HFFc6 (cell line): ENCODE data around the gene SLC10A7. TPM values are rescaled to one million over a fixed set of nuclear protein-coding genes. Genes with fewer than 3 reads are reported as not detected.
A peak's percentile ranks its signal among the peaks of the same experiment; 100 is the strongest.

Source experiments
- DNase-seq: peaks from one replicate; pipeline ENCODE4 v3.0.0-alpha.2; 2018
- H3K27ac Mint-ChIP-seq: 2 replicates; pipeline ENCODE4 v1.8.0; 2020; ENCODE audit warnings: mild to moderate bottlenecking, mixed read lengths
- H3K27me3 Mint-ChIP-seq: 2 replicates; pipeline ENCODE4 v1.8.0; 2021; ENCODE audit warnings: mild to moderate bottlenecking, moderate library complexity, mixed read lengths; ENCODE audit not compliant: insufficient read depth
- H3K36me3 Mint-ChIP-seq: 2 replicates; pipeline ENCODE4 v1.8.0; 2021; ENCODE audit warnings: low read depth, mixed read lengths
- H3K4me1 Mint-ChIP-seq: 2 replicates; pipeline ENCODE4 v1.8.0; 2020; ENCODE audit warnings: low read depth, mixed read lengths
- H3K4me3 Mint-ChIP-seq: 2 replicates; pipeline ENCODE4 v1.8.0; 2020; ENCODE audit warnings: mild to moderate bottlenecking, moderate library complexity, mixed read lengths
- H3K9me3 Mint-ChIP-seq: 2 replicates; pipeline ENCODE4 v1.8.0; 2020; ENCODE audit warnings: mild to moderate bottlenecking, mixed read lengths
- CTCF ChIP-seq: fragments of 200-600 bp; sonication (generic); IDR thresholded peaks from 2 replicates; pipeline ENCODE4 v1.5.0; 2021; ENCODE audit warnings: antibody characterized with exemption, mild to moderate bottlenecking
- long read RNA-seq: library from polyadenylated mRNA; unstranded; transcript quantifications from one replicate; pipeline ENCODE4 v2.0.0, GENCODE V29; 2019
- total RNA-seq, 6 experiments: library from RNA; stranded (reverse); fragmentation: NEBNext Ultra II Directional; extraction: Animal tissue kit (Norgen Biotek cat#: 25700); gene quantifications; 2 replicates in 1 of 6; 3 replicates in 5 of 6; pipeline ENCODE4 v1.2.3, GENCODE V29; 2021

The SLC10A7 gene
- total RNA-seq = 10 to 100 TPM in 4 of 6 experiments, 1 to 10 TPM in 2; 8.8 to 13.2 (median 10.7) TPM
- long read RNA-seq, partial matches to known transcripts = 0 of 10 reads
- long read RNA-seq, other reads (novel, unspliced or antisense) = 4 of 10 reads

- DNase-seq = peak; percentile 56
- Mint-ChIP-seq H3K4me3 (no peak within 1 kb of the TSS), H3K27ac (no peak within 1 kb of the TSS; the same call in 1 of the 2 replicates), H3K36me3 (no peaks in the 10 kb centered on the region), H3K27me3 (no peaks in the 10 kb centered on the region; the same call in 1 of the 2 replicates), H3K9me3 (no peaks in the 10 kb centered on the region), H3K4me1 (peaks cover 24% of the 10 kb centered on the region)
- no peak for TF ChIP-seq CTCF
These were observed at the start of gene SLC10A7 for GRCh38 chr4:146521541-146522097. Gene SLC10A7, minus strand, starts transcription at chr4:146521940. Its CDS starts 223 bp downstream, at chr4:146521717.

GRCh38 chr4:146567396-146567795, 45.7 kb upstream of the SLC10A7 start:
- Mint-ChIP-seq H3K27ac (no peak overlapping the region), H3K36me3 (no peaks in the 10 kb centered on the region), H3K4me3 (no peak overlapping the region), H3K4me1 (peaks cover 15% of the 10 kb centered on the region), H3K9me3 (no peaks in the 10 kb centered on the region), H3K27me3 (peaks cover 2% of the 10 kb centered on the region)
- peak; percentile 29 for DNase-seq
- no peak for TF ChIP-seq CTCF

GRCh38 chr4:146564492-146564891, 42.8 kb upstream of the SLC10A7 start:
- Mint-ChIP-seq H3K9me3 (no peaks in the 10 kb centered on the region), H3K27me3 (peaks cover 8% of the 10 kb centered on the region), H3K4me1 (peaks cover 15% of the 10 kb centered on the region), H3K4me3 (no peak overlapping the region), H3K36me3 (no peaks in the 10 kb centered on the region), H3K27ac (no peak overlapping the region)
- no peak for TF ChIP-seq CTCF
- no peak for DNase-seq

GRCh38 chr4:146550161-146550560, 28.4 kb upstream of the SLC10A7 start:
- H3K27me3 Mint-ChIP-seq = peaks cover 9% of the 10 kb centered on the region
- H3K4me1 Mint-ChIP-seq = no peaks in the 10 kb centered on the region
- no peaks in the 10 kb centered on the region for H3K36me3 Mint-ChIP-seq
- no peak overlapping the region for H3K4me3 Mint-ChIP-seq
- DNase-seq = no peak
- H3K9me3 Mint-ChIP-seq = no peaks in the 10 kb centered on the region
- TF ChIP-seq CTCF = no peak
- H3K27ac Mint-ChIP-seq = no peak overlapping the region

- Mint-ChIP-seq H3K4me1 (no peaks in the 10 kb centered on the region), H3K9me3 (no peaks in the 10 kb centered on the region), H3K36me3 (no peaks in the 10 kb centered on the region), H3K27ac (no peak overlapping the region), H3K4me3 (no peak overlapping the region), H3K27me3 (peaks cover 13% of the 10 kb centered on the region)
- no peak for TF ChIP-seq CTCF
- DNase-seq = no peak
These were observed 26.7 kb upstream of the SLC10A7 start for GRCh38 chr4:146548443-146548842.
